ENCODE measurements around the gene TOPBP1.
"Not testable (repeated sequence)": the region's sequence is repeated elsewhere in the genome, so short reads cannot be mapped to it uniquely, and the experiment has no call there.

The TOPBP1 gene

GRCh38 chr3:133563186-133563591 lies 98.6 kb downstream of the TOPBP1 start:
- no peak overlapping the region for H3K4me3 ChIP-seq (ENCODE audit: low read length)
- H3F3A ChIP-seq (ENCODE audit: insufficient read depth, low read length): no peaks in the 10 kb centered on the region
- no peaks in the 10 kb centered on the region for H3K79me2 ChIP-seq (ENCODE audit: low read length)
- H3K9me3 ChIP-seq (replicated peaks; ENCODE audit: insufficient read depth, low read length): no peaks in the 10 kb centered on the region
- no peak overlapping the region for H3K4me2 ChIP-seq (ENCODE audit: low read depth, low read length)
- TF ChIP-seq EZH2phosphoT487 (IDR thresholded peaks at IDR 0.05; ENCODE audit: low read length) (no peak), CTCF (IDR thresholded peaks at IDR 0.05; ENCODE audit: low read length) (no peak), EZH2 (optimal IDR thresholded peaks at IDR 0.05; ENCODE audit: low read depth, low read length) (no peak)
- no peaks in the 10 kb centered on the region for H3K4me1 ChIP-seq (ENCODE audit: low read length)
- DNase-seq: no peak
- H3K27ac ChIP-seq (ENCODE audit: low read length): no peak overlapping the region
- H3K36me3 ChIP-seq (replicated peaks; ENCODE audit: insufficient read depth, low read length): no peaks in the 10 kb centered on the region
- H2AFZ ChIP-seq (ENCODE audit: low read length): no peak overlapping the region
- H4K20me1 ChIP-seq (ENCODE audit: insufficient read depth, low read length): no peaks in the 10 kb centered on the region
- H3K9me2 ChIP-seq (replicated peaks; ENCODE audit: insufficient read depth, low read length): no peaks in the 10 kb centered on the region
- H3K9ac ChIP-seq (ENCODE audit: low read length): no peak overlapping the region
- no peaks in the 10 kb centered on the region for H3K27me3 ChIP-seq (replicated peaks; ENCODE audit: insufficient read depth, low read length)

GRCh38 chr3:133562376-133562775 lies 99.4 kb downstream of the TOPBP1 start:
- Histone ChIP-seq H3K9me2 (replicated peaks; ENCODE audit: insufficient read depth, low read length) (no peaks in the 10 kb centered on the region), H3K79me2 (ENCODE audit: low read length) (no peaks in the 10 kb centered on the region), H3K9me3 (replicated peaks; ENCODE audit: insufficient read depth, low read length) (no peaks in the 10 kb centered on the region), H3K9ac (ENCODE audit: low read length) (no peak overlapping the region), H2AFZ (ENCODE audit: low read length) (no peak overlapping the region), H3K27me3 (replicated peaks; ENCODE audit: insufficient read depth, low read length) (no peaks in the 10 kb centered on the region), H3K36me3 (replicated peaks; ENCODE audit: insufficient read depth, low read length) (no peaks in the 10 kb centered on the region), H3K27ac (ENCODE audit: low read length) (no peak overlapping the region), H3K4me2 (ENCODE audit: low read depth, low read length) (no peak overlapping the region), H3F3A (ENCODE audit: insufficient read depth, low read length) (no peaks in the 10 kb centered on the region), H3K4me1 (ENCODE audit: low read length) (no peaks in the 10 kb centered on the region), H3K4me3 (ENCODE audit: low read length) (no peak overlapping the region), H4K20me1 (ENCODE audit: insufficient read depth, low read length) (no peaks in the 10 kb centered on the region)
- DNase-seq: no peak
- TF ChIP-seq EZH2phosphoT487 (IDR thresholded peaks at IDR 0.05; ENCODE audit: low read length) (no peak), EZH2 (optimal IDR thresholded peaks at IDR 0.05; ENCODE audit: low read depth, low read length) (no peak), CTCF (IDR thresholded peaks at IDR 0.05; ENCODE audit: low read length) (no peak)

- DNase-seq: no peak
- H3K27ac ChIP-seq (ENCODE audit: low read length): no peak overlapping the region
- H3K4me1 ChIP-seq (ENCODE audit: low read length): no peaks in the 10 kb centered on the region
- no peak overlapping the region for H3K4me2 ChIP-seq (ENCODE audit: low read depth, low read length)
- H3K9me3 ChIP-seq (replicated peaks; ENCODE audit: insufficient read depth, low read length): no peaks in the 10 kb centered on the region
- H3K9me2 ChIP-seq (replicated peaks; ENCODE audit: insufficient read depth, low read length): no peaks in the 10 kb centered on the region
- H2AFZ ChIP-seq (ENCODE audit: low read length): no peak overlapping the region
- H3K36me3 ChIP-seq (replicated peaks; ENCODE audit: insufficient read depth, low read length): no peaks in the 10 kb centered on the region
- no peaks in the 10 kb centered on the region for H3K79me2 ChIP-seq (ENCODE audit: low read length)
- no peaks in the 10 kb centered on the region for H4K20me1 ChIP-seq (ENCODE audit: insufficient read depth, low read length)
- H3K4me3 ChIP-seq (ENCODE audit: low read length): no peak overlapping the region
- no peaks in the 10 kb centered on the region for H3K27me3 ChIP-seq (replicated peaks; ENCODE audit: insufficient read depth, low read length)
- TF ChIP-seq EZH2 (optimal IDR thresholded peaks at IDR 0.05; ENCODE audit: low read depth, low read length) (no peak), CTCF (IDR thresholded peaks at IDR 0.05; ENCODE audit: low read length) (no peak), EZH2phosphoT487 (IDR thresholded peaks at IDR 0.05; ENCODE audit: low read length) (no peak)
- no peak overlapping the region for H3K9ac ChIP-seq (ENCODE audit: low read length)
- no peaks in the 10 kb centered on the region for H3F3A ChIP-seq (ENCODE audit: insufficient read depth, low read length)
These were observed 100.1 kb downstream of the TOPBP1 start for GRCh38 chr3:133561679-133562078.

- not testable (repeated sequence) for H4K20me1 ChIP-seq (ENCODE audit: insufficient read depth, low read length); H3K27me3 ChIP-seq (replicated peaks; ENCODE audit: insufficient read depth, low read length); H3K4me2 ChIP-seq (ENCODE audit: low read depth, low read length); DNase-seq; H3K79me2 ChIP-seq (ENCODE audit: low read length); H3K27ac ChIP-seq (ENCODE audit: low read length); H3K36me3 ChIP-seq (replicated peaks; ENCODE audit: insufficient read depth, low read length); H3K9me2 ChIP-seq (replicated peaks; ENCODE audit: insufficient read depth, low read length); H3K9me3 ChIP-seq (replicated peaks; ENCODE audit: insufficient read depth, low read length); H3K4me3 ChIP-seq (ENCODE audit: low read length); H3K9ac ChIP-seq (ENCODE audit: low read length); H2AFZ ChIP-seq (ENCODE audit: low read length)
- peaks cover 38% of the 10 kb centered on the region for H3K4me1 ChIP-seq (ENCODE audit: low read length)
- H3F3A ChIP-seq (ENCODE audit: insufficient read depth, low read length): peaks cover 23% of the 10 kb centered on the region
These were observed 110.2 kb downstream of the TOPBP1 start for GRCh38 chr3:133551589-133551988.

Data from MM.1S (cell line).